GM21576 (cell line): ENCODE measurements around the gene ASXL2.
"Not testable (repeated sequence)": the region's sequence is repeated elsewhere in the genome, so short reads cannot be mapped to it uniquely, and the experiment has no call there.

Source experiments
- ATAC-seq: cut with Tn5 transposase; IDR thresholded peaks from one replicate; pipeline ENCODE4 v1.9.1; 2021; ENCODE audit warnings: mild to moderate bottlenecking, moderate library complexity; ENCODE audit not compliant: unreplicated experiment

ASXL2 gene

DNA sequence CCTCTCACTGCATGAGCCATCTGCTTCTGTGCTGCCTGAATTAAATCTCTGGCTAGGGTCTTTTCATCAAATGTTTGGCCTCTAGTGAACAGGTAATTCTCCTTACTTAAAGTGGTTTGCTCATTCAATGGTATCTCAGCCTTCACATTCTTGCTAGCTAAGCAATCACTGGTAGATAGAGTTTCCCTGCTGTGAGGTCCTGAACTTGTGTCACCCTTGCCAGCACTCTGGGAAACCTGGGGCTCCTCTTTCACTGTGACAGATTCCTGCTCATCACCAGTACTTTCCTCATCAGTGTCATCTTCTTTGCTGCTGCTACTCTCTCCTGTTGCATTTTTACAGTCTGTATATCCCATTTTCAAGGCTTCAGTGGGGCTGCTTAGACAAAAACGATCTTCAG is 135.8 kb downstream of the ASXL2 start:
- no peak for ATAC-seq

DNA sequence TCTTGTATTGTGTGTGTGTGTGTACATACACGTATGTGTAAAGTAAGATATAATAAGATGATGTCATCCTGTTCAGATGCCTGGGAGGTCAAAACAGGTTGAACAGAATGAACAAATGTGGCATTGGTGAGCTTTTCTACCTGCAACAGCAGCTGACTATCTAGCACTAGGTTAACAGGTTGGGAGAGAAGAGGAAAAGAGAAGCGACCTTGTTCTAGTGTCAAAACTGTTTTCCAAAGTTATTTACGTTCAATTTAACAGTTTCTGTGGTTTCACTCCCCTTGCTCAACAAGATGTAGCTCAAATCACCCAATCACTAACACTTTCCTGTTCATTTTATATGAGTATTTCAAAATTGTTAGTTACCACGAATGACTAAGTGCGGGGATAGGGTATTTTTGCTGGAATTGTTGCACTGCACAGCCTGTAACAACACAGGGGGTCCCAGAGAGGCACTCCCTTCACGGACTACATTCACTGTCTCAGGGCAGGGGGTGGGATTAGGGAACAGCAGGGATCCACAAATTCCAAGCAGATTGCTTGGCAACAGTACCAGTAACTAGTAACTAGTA is 137.4 kb downstream of the ASXL2 start:
- ATAC-seq = no peak

DNA sequence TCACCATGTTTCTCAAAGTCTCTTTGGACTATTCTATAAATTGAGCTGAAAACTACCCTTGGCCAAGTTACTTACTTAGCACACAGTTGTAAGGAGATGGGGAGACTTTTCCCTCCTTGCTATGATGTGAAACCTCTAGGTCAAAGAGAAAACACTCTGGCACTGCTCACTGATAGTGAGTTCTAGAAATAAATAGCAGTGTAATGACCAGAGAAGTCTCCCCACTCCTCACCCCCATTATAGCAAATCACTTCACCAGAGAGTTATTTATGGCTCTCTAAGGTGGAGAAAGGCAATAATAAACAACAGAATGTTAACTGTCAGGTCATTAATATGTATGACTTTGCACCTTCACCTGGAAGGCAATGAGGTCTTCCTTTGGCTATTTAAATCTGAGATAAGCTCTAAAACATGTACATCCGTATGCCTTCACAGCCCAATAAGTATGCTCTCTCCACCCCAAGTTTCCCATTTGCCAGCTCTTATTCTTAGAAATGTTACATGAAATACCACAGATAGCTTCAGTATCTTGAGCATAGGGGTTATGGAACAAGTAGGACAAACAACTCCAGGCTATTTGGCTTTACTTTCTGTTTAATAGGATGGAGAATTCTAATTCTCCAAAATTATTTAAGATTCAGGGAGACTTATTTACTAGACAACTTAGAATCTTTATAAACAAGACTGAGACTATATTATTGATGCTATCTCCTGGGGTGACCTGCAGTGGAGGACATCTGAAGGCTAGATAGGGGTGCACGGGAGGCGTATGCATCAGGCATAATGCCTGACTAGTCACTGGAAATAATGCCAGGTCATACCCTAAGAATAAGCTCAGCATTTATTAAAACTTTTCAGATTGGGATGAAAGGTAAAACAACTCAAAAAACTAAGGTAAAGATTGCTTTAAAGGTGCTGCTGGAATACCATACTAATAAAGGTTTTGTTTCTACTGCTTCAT is 139.6 kb downstream of the ASXL2 start:
- no peak for ATAC-seq

DNA sequence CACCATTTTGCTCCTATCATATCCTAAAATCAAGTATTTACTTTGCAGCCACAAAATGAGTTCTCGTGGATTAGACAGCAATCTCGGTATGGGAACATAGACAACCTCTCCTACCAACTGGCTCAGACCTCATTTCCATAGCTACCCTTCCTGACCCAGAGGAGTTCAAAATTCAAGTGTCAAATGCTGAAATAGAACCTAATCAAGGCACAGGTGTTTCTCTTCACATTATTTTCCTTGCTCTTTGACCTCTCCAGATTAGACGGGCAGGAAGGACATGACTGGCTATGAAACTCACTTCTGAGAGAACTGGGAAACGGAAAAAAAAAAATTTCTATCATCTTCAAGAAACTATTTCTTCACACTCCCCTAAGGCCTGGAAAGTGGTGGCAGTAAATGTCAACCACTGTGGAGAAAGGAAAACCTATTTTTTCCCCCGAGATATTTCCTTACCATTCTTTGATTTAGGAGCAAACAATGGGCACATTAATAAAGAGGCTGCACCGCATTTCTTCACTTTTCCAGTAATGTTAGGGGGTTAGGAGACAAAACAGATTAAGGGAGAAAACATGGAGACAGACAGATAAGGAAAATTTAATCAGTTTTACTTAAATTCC is 141.3 kb downstream of the ASXL2 start:
- ATAC-seq = no peak

DNA sequence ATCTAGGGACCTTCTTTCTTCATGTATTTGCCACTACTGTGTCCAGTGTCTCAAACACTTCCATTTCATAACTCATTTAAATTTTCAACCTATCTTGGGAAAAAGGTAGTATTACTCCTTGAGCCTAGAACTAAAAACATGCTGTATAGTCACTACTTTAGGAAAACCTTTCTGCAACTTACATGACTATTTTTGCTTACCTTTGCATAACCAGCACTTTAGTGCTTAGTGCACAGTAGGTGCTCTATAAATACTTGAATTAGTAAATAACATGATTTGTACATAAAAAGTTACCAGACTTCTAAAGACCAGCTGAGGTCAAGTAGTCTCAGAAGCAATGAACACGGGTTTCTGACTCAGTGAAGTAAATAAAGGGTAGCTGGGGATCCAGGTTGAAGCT is 142.5 kb downstream of the ASXL2 start:
- no peak for ATAC-seq

DNA sequence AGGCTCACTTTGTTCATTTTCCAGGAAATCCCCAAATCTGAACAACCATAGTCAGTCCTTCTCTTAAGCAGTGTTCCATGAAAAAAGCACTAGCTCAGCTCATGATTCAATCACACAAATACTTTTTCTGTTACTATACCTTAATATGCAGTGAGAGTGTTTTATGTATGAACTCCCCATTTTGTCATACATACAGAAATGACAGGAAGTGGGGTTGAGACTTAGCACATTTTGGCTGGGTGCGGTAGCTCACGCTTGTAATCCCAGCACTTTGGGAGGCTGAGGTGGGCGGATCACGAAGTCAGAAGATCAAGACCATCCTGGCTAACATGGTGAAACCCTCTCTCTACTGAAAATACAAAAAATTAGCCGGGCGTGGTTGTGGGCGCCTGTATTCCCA is 149.7 kb downstream of the ASXL2 start:
- ATAC-seq = no peak

DNA sequence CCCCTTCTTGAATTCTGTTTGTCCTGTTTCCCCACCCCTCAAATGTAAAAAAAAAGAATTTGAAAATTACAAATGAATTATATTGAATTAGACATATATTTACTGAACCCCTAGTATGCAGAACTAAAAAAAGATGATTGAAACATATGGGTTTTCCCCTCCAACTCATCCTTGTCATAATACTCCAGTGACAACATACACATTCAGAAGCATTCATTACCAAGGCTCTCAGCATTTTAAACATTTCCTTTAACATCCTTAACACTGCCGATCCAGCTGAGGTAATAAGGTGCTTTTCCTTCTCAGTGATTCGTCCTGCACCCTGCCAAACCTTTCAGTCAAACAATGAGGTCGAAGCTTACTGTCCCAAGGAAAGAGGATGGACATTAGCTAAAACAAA is 151.8 kb downstream of the ASXL2 start:
- ATAC-seq = no peak

DNA sequence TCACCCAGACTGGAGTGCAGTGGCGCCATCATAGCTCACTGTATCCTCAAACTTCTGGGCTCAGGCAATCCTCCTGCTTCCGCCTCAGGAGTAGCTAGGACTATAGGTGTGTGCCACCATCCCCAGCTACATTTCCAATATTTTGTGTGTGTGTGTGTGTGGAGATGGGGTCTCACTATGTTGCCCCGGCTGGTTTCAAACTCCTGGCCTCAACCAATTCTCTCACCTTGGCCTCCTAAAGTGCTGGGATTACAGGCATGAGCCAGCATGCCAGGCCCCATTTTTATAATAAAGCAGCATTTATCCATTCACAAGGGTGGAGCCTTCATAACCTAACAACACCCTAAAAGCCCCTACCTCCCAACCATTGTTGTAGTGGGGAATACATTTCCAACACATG is 152.4 kb downstream of the ASXL2 start:
- no peak for ATAC-seq

DNA sequence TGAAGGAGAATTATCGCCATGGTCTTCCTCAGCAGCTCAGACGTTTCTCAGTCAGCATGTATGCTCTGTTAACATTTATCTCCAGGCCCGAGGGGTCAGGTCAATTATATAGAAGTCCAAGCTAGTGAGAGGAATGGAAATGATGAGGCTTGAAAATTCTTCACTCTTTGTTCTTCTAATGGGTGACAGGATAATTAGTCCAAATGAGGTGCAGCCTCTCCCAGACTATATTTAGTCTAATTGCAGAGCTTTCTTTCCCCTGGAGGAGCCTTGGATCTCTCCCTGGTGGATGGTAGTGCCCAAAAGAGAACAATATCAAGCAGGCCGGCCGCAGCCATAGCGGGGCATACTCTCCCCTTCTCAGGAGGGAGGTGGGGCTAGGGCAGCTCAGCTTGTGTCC is 153.5 kb downstream of the ASXL2 start:
- no peak for ATAC-seq

DNA sequence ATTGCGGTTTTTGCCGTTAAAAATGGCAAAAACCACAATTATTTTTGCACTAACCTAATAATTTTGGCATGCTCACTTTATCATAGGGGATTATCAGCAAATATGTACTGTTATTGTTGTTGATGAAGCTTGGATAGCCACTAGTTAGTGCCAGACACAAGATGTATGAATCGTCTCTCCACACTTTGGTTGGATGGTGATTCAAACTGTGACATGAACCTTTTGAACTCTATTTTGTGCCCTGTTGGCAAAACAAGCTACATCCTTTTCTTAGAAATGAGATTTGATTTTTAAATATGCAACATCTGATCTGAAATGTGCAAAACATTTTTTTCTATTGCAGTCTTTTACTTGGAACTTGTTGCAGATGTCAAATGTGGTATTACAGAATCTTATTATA is 156.1 kb downstream of the ASXL2 start:
- no peak for ATAC-seq

DNA sequence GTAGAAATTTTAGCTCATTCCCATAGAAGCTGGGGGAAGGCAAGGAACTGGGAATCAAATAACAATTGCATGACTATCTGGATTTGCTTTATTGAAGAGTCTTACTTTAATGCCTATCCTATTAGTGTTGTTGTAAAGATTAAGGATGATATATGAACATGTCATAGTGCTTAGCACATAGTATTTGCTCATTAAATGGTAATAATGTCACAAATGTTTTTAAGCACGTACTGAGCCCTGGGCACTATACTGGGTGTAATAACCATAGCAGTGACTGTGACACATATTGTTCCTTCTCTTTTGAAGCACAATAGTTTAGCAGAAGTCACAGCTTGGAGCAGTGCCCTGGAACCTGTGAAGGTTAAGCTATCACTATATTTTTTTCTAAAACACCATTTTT is 157.7 kb downstream of the ASXL2 start:
- no peak for ATAC-seq

DNA sequence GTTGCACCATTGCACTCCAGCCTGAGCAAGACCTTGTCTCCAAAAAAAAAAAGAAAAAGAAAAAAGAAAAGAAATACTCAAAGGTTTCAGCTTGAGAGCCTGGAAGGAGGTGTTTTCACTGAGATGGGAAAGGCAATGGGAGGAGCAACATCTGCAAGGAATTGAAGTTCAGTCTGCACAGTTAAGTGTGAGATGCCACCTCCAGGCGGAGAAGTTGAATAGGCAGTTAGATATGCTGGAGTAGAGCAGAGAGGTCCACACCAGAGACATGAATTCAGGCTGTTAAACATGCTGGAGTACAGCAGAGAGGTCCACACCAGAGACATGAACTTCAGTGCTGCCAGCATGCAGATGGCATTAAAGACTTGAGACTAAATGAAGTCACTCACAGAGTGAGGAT is 163.5 kb downstream of the ASXL2 start:
- no peak for ATAC-seq

DNA sequence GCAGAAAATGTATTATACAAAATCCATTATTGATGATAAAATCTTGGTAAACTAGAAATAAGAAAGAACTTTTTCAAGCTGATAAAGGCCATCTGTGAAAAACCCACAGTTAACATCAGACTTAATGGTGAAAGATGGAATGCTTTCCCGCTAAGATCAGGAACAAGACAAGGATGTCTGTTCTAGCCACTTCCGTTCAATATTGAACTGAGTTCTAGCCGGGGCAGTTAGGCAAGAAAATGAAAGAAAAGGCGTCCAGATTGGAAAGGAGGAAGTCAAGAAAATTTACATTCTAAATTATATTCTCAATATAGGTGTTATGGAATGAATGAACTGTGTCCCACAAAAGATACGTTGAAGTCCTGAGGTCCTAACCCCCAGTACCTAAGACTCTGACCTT is 165.8 kb downstream of the ASXL2 start:
- no peak for ATAC-seq

DNA sequence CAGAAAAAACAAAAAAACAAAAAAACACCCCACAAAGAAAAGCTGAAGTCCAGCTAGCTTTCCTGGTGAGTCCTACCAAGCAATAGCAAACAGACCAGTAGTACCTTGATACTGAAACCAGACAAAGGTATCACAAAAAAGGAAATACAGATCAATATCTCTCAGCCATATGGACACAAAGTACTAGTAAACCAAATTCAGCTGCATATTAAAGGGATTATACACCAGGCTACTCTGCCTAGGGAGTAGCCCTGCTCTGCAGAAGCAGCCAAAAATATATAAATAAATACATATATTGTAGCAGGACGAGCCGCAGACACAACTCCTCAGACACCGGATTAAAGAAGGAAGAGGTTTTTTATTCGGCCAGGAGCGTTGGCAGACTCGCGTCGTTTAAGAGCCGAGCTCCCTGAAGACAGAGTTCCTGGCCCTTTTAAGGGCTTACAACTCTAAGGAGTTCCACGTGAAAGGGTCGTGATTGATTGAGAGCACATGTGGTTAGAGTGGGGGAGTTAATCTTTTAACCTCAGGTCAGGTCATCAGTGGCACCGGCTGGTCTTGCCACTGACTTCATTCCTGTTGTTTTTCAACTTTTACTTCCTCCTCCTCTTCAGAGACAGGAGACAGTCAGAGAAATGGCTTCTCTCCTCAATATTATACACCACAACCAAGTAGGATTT is 166.5 kb downstream of the ASXL2 start:
- ATAC-seq = no peak

DNA sequence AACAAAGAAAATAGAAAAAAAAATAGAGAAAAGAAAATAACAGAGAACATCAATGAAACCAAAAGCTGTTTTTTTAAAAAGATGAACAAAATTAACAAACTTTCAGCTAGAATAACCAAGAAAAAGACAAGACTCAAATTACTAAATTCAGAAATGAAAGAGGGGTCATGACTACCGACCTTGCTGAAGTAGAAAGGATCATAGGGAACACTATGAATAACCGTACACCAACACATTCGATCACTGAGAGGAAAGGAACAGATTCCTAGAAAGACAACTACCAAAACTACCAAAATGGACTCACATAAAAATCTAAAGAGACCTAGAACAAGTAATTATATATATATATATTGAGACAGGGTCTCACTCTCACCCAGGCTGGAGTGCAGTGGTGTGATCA is 167.5 kb downstream of the ASXL2 start:
- no peak for ATAC-seq

DNA sequence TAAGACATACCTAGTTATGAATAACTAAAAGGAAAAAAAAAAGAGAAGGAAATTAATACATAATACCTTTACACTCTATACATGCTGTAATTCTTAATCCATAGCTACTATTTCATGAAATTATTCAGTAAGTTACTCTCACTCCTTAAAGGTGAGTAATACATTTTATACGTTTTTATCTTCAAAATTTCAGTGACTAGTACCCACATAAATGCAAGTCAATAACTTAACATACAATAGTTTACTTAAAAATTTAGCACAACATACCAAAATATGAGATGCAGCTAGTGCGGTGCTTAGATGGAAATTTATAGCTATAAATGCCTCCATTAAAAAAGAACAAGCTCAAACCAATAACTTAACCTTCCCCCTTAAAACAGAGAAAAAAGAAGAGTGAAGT is 168.9 kb downstream of the ASXL2 start:
- ATAC-seq = no peak

DNA sequence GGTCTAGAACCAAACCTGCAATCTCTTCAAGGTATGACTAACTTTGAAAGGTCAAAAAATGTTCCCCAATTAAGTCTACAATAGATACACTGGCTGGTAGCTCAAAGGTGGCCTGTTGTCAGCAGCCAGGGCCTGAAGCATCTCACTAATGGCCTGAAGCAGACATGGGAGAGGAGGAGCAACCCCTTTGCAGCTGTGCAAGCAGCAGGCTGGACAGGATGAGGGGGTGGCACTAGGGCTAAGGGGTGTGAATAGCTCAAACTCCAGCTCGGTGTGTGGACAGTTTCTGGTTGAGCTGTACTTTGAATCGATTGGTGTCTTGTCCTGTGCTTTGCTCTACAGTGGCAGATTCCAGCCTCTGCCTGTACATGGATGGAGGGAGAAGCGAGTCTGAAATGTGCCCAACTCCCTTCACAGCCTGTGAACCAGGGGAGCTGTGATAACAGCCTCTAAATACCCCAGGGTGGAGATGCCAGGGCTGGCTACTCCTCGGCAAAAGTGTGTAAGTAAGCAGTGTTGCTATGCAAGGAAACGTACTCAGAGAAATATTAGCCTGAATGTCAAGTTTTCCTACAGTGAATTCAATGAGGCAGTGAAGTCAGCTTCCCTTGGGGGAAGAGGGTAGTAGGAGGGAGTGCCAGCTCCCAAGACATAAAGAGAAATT is 170.2 kb downstream of the ASXL2 start:
- ATAC-seq = no peak

DNA sequence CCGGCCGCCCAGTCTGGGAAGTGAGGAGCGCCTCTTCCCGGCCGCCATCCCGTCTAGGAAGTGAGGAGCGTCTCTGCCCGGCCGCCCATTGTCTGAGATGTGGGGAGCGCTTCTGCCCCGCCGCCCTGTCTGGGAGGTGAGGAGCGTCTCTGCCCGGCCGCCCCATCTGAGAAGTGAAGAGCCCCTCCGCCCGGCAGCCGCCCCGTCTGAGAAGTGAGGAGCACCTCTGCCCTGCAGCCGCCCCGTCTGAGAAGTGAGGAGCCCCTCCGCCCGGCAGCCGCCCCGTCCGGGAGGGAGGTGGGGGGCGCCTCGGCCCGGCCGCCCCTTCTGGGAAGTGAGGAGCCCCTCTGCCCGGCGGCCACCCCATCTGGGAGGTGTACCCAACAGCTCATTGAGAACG is 172.7 kb downstream of the ASXL2 start:
- ATAC-seq = not testable (repeated sequence)

DNA sequence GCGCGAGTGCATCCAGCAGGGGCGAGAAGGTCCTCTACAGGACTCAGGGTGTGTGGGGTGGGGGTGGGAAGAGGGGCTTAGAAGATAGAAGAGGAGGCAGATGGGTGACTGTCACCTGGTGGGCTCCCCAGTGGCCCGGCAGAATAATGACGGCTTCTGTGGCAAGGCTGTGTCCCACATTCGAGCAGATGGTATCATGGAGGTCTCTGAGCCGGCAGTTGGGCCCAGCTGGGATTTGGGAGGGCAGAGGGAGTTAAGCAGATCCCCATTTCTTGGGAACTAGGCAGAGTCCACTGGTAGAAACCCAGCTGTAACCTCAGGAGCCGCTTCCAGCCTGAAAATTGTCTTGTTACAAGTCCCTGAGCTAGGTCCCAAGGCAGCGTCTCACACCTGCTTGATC is 176.5 kb downstream of the ASXL2 start:
- ATAC-seq = no peak

DNA sequence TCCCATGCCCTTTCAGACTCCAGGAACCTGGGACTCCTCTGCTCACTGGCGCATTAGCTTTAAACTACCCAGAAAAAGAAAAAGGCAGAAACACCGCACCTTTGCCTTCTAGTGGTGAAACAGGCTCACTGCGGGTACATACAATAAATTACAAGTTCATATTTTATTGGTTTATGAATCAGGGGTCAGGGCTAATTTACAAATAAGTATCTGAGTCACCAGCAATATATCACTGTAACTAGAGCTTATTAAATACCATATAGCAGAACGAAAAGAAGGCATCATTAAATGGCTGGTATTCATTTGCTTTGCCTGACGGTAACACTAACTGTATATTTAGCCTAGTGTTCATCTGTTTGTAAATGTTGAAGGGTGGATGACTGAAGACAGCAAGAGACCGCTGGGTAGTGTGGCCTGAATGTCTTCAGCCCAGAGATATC is 178.0 kb downstream of the ASXL2 start:
- ATAC-seq = no peak

DNA sequence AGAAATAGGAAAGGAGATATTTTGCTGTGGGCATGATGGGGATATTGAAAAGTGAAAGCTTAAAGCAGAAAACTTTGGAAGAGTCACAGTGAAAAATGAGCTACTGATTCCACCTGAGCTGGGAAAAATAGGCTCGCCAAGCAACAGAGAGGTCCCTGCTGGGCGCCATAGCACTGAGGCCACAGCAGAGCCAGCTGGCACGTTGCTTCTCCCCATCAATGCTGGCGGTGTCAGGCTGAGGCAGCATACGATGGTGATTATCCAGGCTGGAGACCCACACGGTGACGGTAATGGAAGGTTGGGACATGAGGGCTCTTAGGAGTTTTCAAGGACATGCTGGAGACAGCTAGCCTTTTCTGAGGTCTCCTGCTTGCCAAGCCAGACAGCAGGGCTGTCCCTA is 179.1 kb downstream of the ASXL2 start:
- ATAC-seq = no peak
